ENCODE data around the gene KIAA0319L.
"Not testable (repeated sequence)": the region's sequence is repeated elsewhere in the genome, so short reads cannot be mapped to it uniquely, and the experiment has no call there.

DNA sequence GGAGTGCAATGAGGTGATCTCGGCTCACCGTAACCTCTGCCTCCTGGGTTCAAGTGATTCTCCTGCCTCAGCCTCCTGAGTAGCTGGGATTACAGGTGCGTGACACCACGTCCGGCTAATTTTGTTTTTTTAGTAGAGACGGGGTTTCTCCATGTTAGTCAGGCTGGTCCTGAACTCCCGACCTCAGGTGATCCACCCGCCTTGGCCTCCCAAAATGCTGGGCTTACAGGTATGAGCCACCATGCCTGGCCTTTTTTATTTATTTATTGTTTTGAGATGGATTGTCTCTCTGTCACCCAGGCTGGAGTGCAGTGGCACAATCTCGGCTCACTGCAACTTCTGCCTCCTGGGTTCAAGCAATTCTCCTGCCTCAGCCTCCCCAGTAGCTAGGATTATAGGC lies 24.4 kb upstream of the KIAA0319L start:
- not testable (repeated sequence) for TF ChIP-seq CTCF, POLR2AphosphoS5, POLR2A (IDR thresholded peaks at IDR 0.05)

All from prostate gland (tissue), 2 donors.